Activated CD8-positive, alpha-beta memory T cell treated with anti-CD3 and anti-CD28 coated beads for 4 hours (primary cell): ENCODE results near the gene DAPL1.

Source experiments
- DNase-seq, 2 donors: peaks; one replicate each; pipeline ENCODE4 v3.0.0-alpha.2; 2020; ENCODE audit warnings: low read depth in 2 of 2

The DAPL1 gene

GRCh38 chr2:158777077-158777476, 18.0 kb upstream of the DAPL1 start:
- DNase-seq: no peak

GRCh38 chr2:158778243-158778642, 16.9 kb upstream of the DAPL1 start:
- DNase-seq: no peak

GRCh38 chr2:158779621-158780020, 15.5 kb upstream of the DAPL1 start:
- DNase-seq: no peak

- no peak for DNase-seq
Observed at GRCh38 chr2:158781353-158781961, 13.7 kb upstream of the DAPL1 start.

- DNase-seq: no peak
Observed at GRCh38 chr2:158782136-158782535, 13.0 kb upstream of the DAPL1 start.

- DNase-seq: no peak
Observed at GRCh38 chr2:158782616-158783015, 12.5 kb upstream of the DAPL1 start.

GRCh38 chr2:158783923-158784322, 11.2 kb upstream of the DAPL1 start:
- no peak for DNase-seq

GRCh38 chr2:158786897-158787296, 8.2 kb upstream of the DAPL1 start:
- no peak for DNase-seq

- no peak for DNase-seq
Observed at GRCh38 chr2:158788951-158789350, 6.2 kb upstream of the DAPL1 start.

GRCh38 chr2:158796652-158797051, 1.5 kb downstream of the DAPL1 start:
- no peak for DNase-seq

GRCh38 chr2:158797963-158798700, 3.0 kb downstream of the DAPL1 start:
- no peak for DNase-seq

- no peak for DNase-seq
Observed at GRCh38 chr2:158799181-158799580, 4.1 kb downstream of the DAPL1 start.

- DNase-seq: no peak
Observed at GRCh38 chr2:158803506-158803905, 8.4 kb downstream of the DAPL1 start.

GRCh38 chr2:158805255-158805654, 10.1 kb downstream of the DAPL1 start:
- DNase-seq: no peak

- no peak for DNase-seq
Observed at GRCh38 chr2:158805936-158806335, 10.8 kb downstream of the DAPL1 start.

GRCh38 chr2:158806941-158807340, 11.8 kb downstream of the DAPL1 start:
- DNase-seq: no peak

GRCh38 chr2:158808426-158808825, 13.3 kb downstream of the DAPL1 start:
- DNase-seq: no peak

- DNase-seq: no peak
Observed at GRCh38 chr2:158809816-158810215, 14.7 kb downstream of the DAPL1 start.

- DNase-seq: no peak
Observed at GRCh38 chr2:158810731-158811460, 15.8 kb downstream of the DAPL1 start.

GRCh38 chr2:158815166-158815565, 20.0 kb downstream of the DAPL1 start:
- no peak for DNase-seq

GRCh38 chr2:158815658-158816057, 20.5 kb downstream of the DAPL1 start:
- DNase-seq: no peak

GRCh38 chr2:158817588-158817987, 22.5 kb downstream of the DAPL1 start:
- no peak for DNase-seq

GRCh38 chr2:158818511-158818910, 23.4 kb downstream of the DAPL1 start:
- DNase-seq: no peak
